Putamen (tissue), 1 donor: ENCODE data around the gene NECAB3.

ENCODE experiments used
- DNase-seq: peaks from one replicate; pipeline ENCODE4 v3.0.0-alpha.2; 2016; ENCODE audit warnings: low spot score

Gene NECAB3

GRCh38 chr20:33697129-33697528, 22.9 kb upstream of the NECAB3 start:
- DNase-seq, result no peak

- DNase-seq, result no peak
Observed at GRCh38 chr20:33696448-33696847, 22.2 kb upstream of the NECAB3 start.

- DNase-seq, result no peak
Observed at GRCh38 chr20:33694639-33695012, 20.4 kb upstream of the NECAB3 start.

- DNase-seq, result peak; percentile 86
Observed at GRCh38 chr20:33693741-33694638, 19.8 kb upstream of the NECAB3 start.

- no peak for DNase-seq
Observed at GRCh38 chr20:33693289-33693688, 19.1 kb upstream of the NECAB3 start.

GRCh38 chr20:33689973-33690372, 15.7 kb upstream of the NECAB3 start:
- DNase-seq, result peak; percentile 78

GRCh38 chr20:33689493-33689892, 15.3 kb upstream of the NECAB3 start:
- DNase-seq, result no peak

GRCh38 chr20:33688938-33689424, 14.8 kb upstream of the NECAB3 start:
- no peak for DNase-seq

- DNase-seq, result no peak
Observed at GRCh38 chr20:33687993-33688937, 14.0 kb upstream of the NECAB3 start.

GRCh38 chr20:33687370-33687915, 13.2 kb upstream of the NECAB3 start:
- DNase-seq, result no peak

GRCh38 chr20:33686984-33687366, 12.7 kb upstream of the NECAB3 start:
- no peak for DNase-seq

GRCh38 chr20:33686100-33686983, 12.1 kb upstream of the NECAB3 start, which contains the start of gene E2F1:
TSS of gene E2F1 (minus strand) at chr20:33686385. CDS start at chr20:33686264, 121 bp downstream.
- DNase-seq, result peak; percentile 93

- DNase-seq, result no peak
Observed at GRCh38 chr20:33685328-33686099, 11.3 kb upstream of the NECAB3 start.

- DNase-seq, result no peak
Observed at GRCh38 chr20:33684533-33685327, 10.5 kb upstream of the NECAB3 start.

- DNase-seq, result no peak
Observed at GRCh38 chr20:33681728-33682353, 7.6 kb upstream of the NECAB3 start.

GRCh38 chr20:33681288-33681687, 7.1 kb upstream of the NECAB3 start:
- no peak for DNase-seq

GRCh38 chr20:33680686-33681085, 6.5 kb upstream of the NECAB3 start:
- DNase-seq, result no peak

GRCh38 chr20:33679758-33680485, 5.7 kb upstream of the NECAB3 start:
- no peak for DNase-seq
